SKM-1 treated with dmso at 0.1 percent for 144 hours (cell line): ENCODE results near the gene CCSER1.
"Not testable (repeated sequence)": the region's sequence is repeated elsewhere in the genome, so short reads cannot be mapped to it uniquely, and the experiment has no call there.

ENCODE experiments used
- DNase-seq: peaks from one replicate; lab custom pipeline; 2025; ENCODE audit not compliant: unreplicated experiment; lab: John Stamatoyannopoulos, UW

Gene CCSER1

DNA sequence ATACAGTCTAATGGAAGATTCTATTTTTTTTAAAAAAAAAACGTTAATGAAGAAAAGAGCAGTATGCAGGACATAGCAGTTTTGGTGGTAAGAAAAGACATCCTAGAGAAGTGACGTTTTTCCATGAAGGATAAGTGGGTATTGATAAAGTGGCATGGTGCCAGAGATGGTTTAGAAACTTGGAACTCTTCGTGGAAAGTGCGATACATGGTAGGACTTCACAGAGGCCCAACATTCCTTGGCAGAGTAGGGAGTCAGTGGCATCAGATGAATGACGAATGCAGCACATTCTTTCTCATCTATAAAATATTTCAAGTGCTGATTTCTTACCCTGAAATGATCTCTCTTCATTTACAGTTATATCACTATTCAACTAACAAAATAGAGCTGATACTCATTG is 298.7 kb downstream of the CCSER1 start:
- no peak for DNase-seq

- no peak for DNase-seq
Observed at GRCh38 chr4:90438522-90438921, 311.3 kb downstream of the CCSER1 start.

DNA sequence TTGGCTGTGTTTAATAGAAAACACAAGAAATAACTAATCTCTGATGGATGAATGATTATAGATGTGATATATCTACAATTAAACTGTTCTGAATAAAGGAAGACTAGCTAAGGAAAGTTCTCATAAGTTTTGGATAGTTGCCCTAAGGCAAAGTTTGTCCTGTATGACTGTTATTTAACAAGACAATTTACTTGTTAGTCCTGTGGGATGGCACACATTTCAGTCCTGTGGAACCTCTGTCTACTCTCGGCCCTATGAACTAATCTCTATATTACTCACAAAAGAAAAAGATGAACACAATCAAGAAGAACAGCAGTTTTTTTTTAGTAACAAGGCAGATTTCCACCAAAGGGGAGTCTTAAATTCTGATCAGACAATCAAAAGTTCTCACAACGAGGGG is 314.6 kb downstream of the CCSER1 start:
- no peak for DNase-seq

GRCh38 chr4:90442619-90443018 is 315.4 kb downstream of the CCSER1 start:
- no peak for DNase-seq

DNA sequence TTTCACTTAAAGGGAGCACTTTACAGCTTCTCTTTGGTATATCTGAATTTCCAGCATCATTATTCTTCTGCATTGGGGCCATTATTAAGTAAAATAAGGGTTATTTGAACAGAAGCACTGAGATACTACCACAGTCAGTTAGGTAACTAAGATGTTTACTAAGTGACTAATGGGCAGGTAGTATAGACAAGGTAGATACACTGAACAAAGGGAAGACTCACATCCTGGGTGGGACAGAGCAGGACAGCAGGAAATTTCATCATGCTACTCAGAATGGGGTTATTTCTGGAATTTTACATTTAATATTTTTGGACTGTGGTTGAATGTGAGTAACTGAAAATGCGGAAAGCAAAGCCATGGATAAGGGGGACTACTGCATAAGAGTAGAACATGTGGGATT is 316.0 kb downstream of the CCSER1 start:
- no peak for DNase-seq

GRCh38 chr4:90444904-90445303 is 317.7 kb downstream of the CCSER1 start:
- DNase-seq = no peak

DNA sequence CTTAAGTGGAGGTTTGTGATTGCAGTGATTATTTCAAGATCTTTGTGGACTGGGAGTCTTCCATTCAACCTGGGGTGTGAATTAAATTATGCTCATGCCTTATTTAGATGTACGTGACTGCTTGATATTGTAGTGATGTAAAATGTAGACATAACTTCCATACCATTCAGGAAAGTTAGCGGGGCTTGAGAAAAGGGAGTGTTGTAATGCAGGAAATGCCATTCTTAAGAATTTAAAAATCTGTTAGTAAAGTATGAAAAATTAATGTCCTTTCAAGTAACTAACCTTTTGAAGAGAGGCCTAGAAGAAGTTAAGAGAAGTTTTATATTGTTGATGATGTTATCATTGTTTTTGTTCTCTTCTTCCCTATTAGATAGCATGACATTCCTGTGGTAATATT is 318.2 kb downstream of the CCSER1 start:
- DNase-seq = no peak

GRCh38 chr4:90449626-90450025 is 322.4 kb downstream of the CCSER1 start:
- DNase-seq = no peak

DNA sequence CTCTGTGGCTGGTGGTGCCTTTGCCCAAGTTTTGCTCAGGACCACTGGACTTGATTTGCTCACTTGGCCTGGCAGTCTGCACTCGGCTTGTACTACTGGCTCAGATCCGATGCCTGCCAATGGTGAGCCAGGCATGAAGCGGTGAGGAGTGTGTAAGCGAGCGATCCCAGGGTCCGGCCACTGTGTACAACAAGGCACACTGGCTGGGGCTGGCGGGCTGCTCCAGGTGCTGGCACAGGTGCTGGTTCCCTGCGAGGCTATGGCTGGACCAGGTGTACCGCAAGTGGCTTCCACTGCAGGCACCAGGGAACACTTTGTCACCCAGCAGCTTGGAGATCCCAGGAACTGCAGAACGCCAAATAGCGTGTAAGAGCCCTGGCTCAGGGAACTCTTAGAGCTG is 329.7 kb downstream of the CCSER1 start:
- no peak for DNase-seq

- DNase-seq = no peak
Observed at GRCh38 chr4:90457817-90458216, 330.6 kb downstream of the CCSER1 start.

DNA sequence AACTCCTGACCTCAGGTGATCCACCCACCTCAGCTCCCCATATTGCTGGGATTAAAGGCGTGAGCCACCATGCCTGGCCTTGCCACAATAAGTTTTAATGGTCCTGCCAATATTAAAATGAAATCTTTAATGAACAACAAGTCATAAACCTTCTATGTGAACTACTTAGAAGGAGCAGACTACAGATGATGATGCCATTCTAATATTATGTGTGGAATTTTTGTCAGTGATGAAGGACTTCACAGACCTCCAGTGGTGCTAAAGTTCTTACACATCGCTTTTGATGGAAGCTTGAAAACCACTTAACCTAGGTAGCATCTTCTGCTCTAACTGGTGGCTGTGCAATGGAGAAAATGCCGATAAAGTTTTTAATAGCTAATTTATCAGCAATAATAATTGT is 331.4 kb downstream of the CCSER1 start:
- no peak for DNase-seq

GRCh38 chr4:90474484-90474883 is 347.3 kb downstream of the CCSER1 start:
- no peak for DNase-seq

DNA sequence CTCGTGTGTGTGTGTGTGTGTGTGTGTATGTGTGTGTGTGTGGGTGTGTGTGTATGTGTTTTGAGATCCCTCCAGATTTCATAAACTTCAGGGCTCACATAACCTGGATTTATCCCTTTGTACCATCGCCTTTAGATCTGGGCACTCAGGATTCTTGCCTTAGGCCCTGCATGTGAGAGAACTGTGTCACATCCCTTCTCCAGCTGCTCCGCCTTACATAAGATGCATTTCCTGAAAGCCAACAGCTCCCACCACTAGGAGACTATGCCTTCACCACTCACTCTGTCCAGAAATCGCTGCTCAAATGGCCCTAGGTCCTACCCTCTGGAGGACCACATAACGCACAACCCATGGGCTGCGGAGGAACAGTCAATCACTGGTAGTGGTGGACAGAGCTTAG is 348.8 kb downstream of the CCSER1 start:
- DNase-seq = no peak

GRCh38 chr4:90476586-90476985 is 349.4 kb downstream of the CCSER1 start:
- no peak for DNase-seq

GRCh38 chr4:90484894-90485293 is 357.7 kb downstream of the CCSER1 start:
- not testable (repeated sequence) for DNase-seq

DNA sequence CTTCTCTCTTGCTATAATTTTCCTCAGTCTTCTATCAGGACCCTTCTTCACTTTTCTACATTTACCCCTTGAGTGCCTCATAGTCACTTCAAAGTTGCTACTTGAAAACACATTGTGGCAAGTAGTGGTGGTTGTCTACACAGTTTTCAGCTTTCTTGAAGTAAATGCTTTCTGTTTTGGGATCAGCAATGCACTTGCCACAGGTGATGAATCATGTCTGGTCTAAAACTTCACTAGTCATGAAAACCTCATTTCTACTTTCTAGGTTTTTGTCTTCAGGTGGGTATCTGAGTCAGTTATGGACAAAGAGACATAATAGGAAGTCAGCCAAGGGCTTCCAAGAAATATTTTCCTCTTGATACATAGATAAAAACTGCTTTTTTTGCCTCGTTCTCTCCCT is 359.2 kb downstream of the CCSER1 start:
- DNase-seq = no peak

DNA sequence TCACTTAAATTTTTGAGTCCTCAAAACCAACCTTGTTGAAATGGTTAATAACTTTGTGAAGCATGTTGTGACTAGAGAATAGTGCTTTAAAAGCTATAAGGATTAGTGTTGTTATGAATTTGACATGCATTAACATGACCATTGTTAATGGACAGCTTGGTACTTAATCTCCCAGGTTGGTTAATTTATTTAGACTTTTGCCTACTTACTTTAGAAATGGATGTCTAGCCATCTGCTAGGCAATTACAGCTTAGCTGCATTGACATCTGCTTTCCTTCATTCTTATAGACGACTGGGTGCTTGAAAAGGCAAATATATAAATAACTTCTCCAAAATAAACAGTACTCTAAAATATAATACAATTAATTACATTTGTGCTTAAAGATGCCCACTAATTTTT is 368.0 kb downstream of the CCSER1 start:
- no peak for DNase-seq

- no peak for DNase-seq
Observed at GRCh38 chr4:90495936-90496335, 368.7 kb downstream of the CCSER1 start.

DNA sequence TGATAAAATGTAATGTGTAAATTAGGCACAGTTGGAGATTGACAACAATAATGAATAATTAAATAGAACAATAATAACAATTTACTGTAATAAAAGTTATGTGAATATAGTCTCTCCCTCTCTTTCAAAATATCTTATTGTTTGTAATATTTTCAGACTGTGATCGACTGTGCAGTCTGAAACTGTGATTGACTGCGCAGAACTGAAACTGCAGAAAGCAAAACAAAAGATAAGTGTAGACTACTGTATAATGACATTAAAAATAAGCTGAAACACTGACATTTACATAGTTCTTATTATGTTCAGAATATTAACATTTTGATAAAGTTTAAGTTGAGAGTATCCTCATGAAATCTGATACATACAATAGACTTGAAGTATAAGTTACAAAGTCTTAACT is 371.0 kb downstream of the CCSER1 start:
- no peak for DNase-seq

- no peak for DNase-seq
Observed at GRCh38 chr4:90503677-90504076, 376.5 kb downstream of the CCSER1 start.

- DNase-seq = no peak
Observed at GRCh38 chr4:90515191-90515590, 388.0 kb downstream of the CCSER1 start.

- DNase-seq = no peak
Observed at GRCh38 chr4:90528551-90528950, 401.4 kb downstream of the CCSER1 start.

GRCh38 chr4:90536408-90536807 is 409.2 kb downstream of the CCSER1 start:
- DNase-seq = no peak

GRCh38 chr4:90537491-90537890 is 410.3 kb downstream of the CCSER1 start:
- DNase-seq = no peak
